Measurements from ENCODE around the gene SOCS4.

Gene SOCS4

DNA sequence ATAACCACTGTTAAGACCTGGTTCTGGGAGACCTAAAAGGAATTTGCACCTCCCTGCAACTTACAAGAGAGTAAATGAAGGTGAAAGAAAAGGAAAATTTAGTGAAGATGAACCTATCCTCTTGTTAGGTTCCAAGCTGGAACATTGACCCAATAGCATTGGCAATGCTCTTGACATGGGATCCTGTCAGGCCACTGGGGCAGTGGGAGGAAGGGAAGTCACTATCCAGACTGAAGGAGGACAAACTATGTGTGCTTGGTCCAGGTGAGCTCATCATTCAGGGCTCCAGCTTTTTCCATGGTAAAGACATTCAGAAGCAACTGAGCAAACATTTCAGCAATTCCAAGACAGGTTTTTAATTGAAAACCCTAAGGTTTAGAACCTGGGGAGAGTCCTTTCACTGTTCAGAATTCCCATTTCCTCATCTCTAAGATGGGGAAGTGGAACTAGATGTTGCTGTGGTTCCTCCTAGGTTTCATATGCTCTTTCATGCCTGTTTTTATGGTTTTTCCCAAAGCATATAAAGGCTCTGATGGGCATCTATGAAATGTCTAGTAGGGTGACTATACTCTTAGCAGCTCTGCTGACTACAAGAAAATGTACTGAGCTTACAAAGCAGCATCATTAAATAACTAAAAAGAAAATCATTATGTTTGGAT lies 57.5 kb downstream of the SOCS4 start:
- Histone ChIP-seq H3K36me3 (replicated peaks) (no peaks in the 10 kb centered on the region), H3K9me3 (no peaks in the 10 kb centered on the region), H3K4me1 (no peaks in the 10 kb centered on the region; the same call in 1 of the 2 replicates), H3K4me3 (no peak overlapping the region), H3K27me3 (ENCODE audit: low read depth) (peaks cover 7% of the 10 kb centered on the region)
- no peak for DNase-seq (ENCODE audit: low spot score in 2 of 2)
- in situ Hi-C loops (cut with MboI; ENCODE audit: low sequenced_read_pairs): no loop called here

DNA sequence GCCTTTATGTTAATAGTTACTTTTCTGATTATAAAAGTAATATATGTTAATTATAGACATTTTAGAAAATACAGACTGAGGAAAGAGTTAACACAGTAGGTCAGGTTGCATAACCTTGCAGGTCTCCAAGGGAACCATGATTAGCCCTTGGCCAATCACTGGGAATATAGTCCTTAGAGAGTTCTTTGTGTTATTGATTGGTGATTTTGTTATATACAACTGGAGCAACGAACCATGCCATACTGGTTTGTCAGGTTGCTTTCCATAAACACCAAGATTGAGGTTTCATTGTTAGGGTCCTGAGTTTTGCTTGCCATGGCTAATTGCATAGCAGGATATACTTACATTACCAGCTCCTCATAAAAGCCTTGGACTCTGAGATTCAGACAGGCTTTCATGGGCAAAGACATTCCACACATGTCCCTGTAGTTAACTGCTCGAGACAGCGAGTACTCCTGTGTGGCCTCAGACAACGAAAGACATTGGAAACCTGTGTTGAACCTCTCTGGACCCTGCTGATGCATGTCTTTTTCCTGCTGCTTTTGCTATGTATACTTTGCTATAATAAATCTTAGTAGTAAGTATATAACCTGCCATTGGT lies 58.1 kb downstream of the SOCS4 start:
- H3K27me3 ChIP-seq (ENCODE audit: low read depth): peaks cover 7% of the 10 kb centered on the region
- H3K36me3 ChIP-seq (replicated peaks): no peaks in the 10 kb centered on the region
- in situ Hi-C loops (cut with MboI; ENCODE audit: low sequenced_read_pairs): no loop called here
- H3K4me3 ChIP-seq: no peak overlapping the region
- H3K4me1 ChIP-seq: no peaks in the 10 kb centered on the region; the same call in 1 of the 2 replicates
- no peak for DNase-seq (ENCODE audit: low spot score in 2 of 2)
- no peaks in the 10 kb centered on the region for H3K9me3 ChIP-seq

DNA sequence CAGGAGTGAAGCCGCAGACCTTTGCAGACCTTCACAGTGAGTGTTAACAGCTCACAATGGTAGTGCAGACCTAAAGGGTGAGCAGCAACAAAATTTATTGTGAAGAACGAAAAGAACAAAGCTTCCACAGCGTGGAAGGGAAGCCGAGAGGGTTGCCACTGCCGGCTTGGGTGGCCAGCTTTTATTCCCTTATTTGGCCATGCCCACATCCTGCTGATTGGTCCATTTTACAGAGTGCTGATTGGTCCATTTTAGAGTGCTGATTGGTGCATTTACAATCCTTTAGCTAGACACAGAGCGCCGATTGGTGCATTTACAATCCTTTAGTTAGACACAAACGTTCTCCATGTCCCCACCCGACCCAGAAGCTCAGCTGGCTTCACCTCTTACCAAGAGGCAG lies 59.9 kb downstream of the SOCS4 start:
- in situ Hi-C loops (cut with MboI; ENCODE audit: low sequenced_read_pairs): no loop called here
- Histone ChIP-seq H3K36me3 (replicated peaks) (no peaks in the 10 kb centered on the region), H3K4me1 (no peaks in the 10 kb centered on the region; the same call in 1 of the 2 replicates), H3K4me3 (no peak overlapping the region), H3K9me3 (no peaks in the 10 kb centered on the region), H3K27me3 (ENCODE audit: low read depth) (peaks cover 7% of the 10 kb centered on the region)
- DNase-seq (ENCODE audit: low spot score in 2 of 2): no peak

DNA sequence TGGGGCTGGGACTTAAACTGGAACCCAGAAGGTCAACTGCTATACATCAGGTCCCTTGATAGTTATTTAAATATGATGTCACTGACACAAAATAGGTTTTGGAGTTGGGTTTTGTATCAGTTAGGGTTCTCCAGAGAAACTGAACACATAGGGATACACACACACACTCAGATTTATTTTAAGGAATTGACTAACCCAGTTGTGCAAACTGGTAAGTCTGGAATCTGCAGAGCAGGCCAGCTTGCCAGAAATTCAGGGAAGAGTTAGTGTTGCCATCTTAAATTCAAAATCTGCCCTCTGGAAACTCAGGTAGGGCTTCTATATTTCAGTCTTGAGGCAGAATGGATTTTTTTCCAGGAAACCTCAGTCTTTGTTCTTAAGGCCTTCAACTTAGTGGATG lies 61.3 kb downstream of the SOCS4 start:
- DNase-seq (ENCODE audit: low spot score in 2 of 2): no peak
- H3K4me1 ChIP-seq: no peaks in the 10 kb centered on the region; the same call in 1 of the 2 replicates
- no peak overlapping the region for H3K4me3 ChIP-seq
- H3K27me3 ChIP-seq (ENCODE audit: low read depth): 0 out of 2 replicates have a peak, but pooled peaks cover 4% of the 10 kb centered on the region
- in situ Hi-C loops (cut with MboI; ENCODE audit: low sequenced_read_pairs): no loop called here
- no peaks in the 10 kb centered on the region for H3K36me3 ChIP-seq (replicated peaks)
- no peaks in the 10 kb centered on the region for H3K9me3 ChIP-seq

DNA sequence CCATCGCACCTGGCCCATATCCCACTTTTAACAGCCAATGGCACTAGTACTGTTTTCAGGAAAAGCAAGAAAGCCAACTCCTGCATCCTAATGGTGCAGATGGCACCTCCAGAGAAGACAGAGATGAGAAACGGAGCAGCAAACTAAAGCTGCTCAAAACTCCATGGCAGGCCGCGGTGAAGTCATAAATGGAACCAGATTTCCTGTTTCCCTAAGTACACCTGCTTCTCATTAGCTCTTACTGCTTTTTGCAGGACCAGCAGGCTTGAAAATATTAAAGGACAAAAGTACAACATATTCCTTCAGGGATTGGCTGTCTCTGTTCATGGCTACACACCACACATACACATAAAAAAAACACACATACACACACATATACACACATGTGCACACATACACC lies 65.3 kb downstream of the SOCS4 start:
- no peak overlapping the region for H3K4me3 ChIP-seq
- peaks cover 6% of the 10 kb centered on the region for H3K4me1 ChIP-seq
- no peaks in the 10 kb centered on the region for H3K36me3 ChIP-seq (replicated peaks)
- in situ Hi-C loops (cut with MboI; ENCODE audit: low sequenced_read_pairs): no loop called here
- no peaks in the 10 kb centered on the region for H3K27me3 ChIP-seq (ENCODE audit: low read depth)
- no peaks in the 10 kb centered on the region for H3K9me3 ChIP-seq
- DNase-seq (ENCODE audit: low spot score in 2 of 2): no peak

DNA sequence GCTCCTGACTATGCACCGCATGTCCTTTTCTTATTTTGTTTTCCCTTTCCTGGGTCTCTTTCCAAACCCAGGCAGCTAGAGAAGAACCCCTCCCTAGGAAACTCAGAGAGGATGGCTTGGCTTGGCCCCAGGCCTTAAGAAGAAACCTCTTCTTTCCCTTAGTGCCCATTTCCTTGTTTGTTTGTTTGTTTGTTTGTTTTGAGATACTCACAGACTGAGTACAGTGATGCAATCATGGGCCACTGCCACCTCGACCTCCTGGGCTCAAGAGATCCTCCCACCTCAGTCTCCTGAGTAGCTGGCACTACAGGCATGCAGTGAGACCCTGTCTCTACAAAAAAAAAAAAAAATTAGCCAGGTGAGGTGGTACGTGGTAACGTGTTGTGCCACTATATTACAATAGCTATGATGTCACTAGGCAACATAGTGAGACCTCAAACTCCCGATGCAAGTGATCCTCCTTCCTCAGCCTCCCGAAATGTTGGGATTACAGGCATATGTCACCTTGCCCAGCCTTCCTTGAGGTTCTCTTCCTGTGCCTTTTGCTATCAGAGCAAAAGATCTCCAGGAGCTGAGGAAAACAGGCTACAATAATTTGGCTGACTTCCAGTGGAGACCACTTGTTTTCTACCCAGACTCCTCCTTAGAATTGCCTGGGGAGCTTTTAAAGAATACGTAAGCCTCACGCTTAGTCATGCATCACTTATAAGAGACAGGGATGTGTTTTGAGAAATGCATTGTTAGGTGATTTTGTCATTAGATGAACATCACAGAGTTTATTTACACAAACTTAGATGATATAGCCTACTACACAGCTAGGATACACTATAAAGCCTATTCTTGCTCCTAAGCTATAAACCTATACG lies 67.5 kb downstream of the SOCS4 start:
- no peak overlapping the region for H3K4me3 ChIP-seq
- H3K4me1 ChIP-seq: peaks cover 6% of the 10 kb centered on the region
- no peaks in the 10 kb centered on the region for H3K9me3 ChIP-seq
- H3K36me3 ChIP-seq (replicated peaks): no peaks in the 10 kb centered on the region
- DNase-seq (ENCODE audit: low spot score in 2 of 2): peak in 1 of 2 experiments; percentile 21
- in situ Hi-C loops (cut with MboI; ENCODE audit: low sequenced_read_pairs): no loop called here
- no peaks in the 10 kb centered on the region for H3K27me3 ChIP-seq (ENCODE audit: low read depth)

DNA sequence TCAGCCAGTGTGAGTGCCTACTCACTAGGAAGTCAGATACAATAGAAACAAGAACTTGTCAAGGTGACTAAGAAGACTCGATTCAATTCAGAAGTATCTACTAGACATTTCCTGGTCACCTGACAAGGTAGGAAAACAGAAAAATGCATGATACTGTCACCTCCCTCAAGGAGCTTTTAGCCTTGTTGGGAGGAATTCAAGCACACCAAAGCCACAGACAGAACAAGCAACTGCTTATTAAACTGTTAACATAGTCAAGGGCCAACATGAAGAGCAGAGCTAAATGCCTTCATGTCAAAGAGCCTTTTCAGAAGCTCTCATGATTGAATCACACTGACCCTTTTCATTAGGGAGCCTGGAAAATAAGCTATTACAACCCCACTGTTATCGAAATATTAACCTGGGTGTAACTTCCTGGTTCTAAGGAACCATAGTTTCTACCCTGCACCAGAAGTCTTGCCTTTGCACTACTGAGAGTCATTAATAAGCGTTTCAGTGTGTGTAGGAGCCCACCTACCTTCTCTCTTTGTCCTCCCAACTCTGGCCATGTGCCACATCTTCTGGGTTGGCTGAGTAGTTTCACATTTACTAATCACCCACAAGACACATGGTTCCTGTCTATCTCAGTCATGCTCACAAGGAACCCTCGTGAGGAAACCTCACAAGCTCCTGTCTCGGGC lies 71.0 kb downstream of the SOCS4 start:
- H3K4me3 ChIP-seq: no peak overlapping the region
- H3K4me1 ChIP-seq: peaks cover 19% of the 10 kb centered on the region
- H3K9me3 ChIP-seq: no peaks in the 10 kb centered on the region
- no peak for DNase-seq (ENCODE audit: low spot score in 2 of 2)
- in situ Hi-C loops (cut with MboI; ENCODE audit: low sequenced_read_pairs): no loop called here
- no peaks in the 10 kb centered on the region for H3K27me3 ChIP-seq (ENCODE audit: low read depth)
- no peaks in the 10 kb centered on the region for H3K36me3 ChIP-seq (replicated peaks)

DNA sequence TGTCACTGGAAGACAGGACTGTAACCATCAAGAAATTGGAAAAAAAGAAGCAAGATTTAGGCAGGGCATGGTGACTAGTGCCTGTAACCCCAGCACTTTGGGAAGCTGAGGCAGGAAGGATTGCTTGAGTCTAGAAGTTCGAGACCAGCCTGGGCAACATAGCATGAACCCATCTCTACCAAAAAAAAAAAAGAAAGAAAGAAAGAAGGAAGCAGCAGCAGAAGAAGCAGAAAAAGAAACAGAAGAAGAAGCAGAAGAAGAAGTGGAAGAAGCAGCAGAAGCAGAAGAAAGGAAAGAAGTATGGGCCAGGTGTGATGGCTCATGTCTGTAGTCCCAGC lies 71.5 kb downstream of the SOCS4 start:
- no peak overlapping the region for H3K4me3 ChIP-seq
- H3K36me3 ChIP-seq (replicated peaks): no peaks in the 10 kb centered on the region
- DNase-seq (ENCODE audit: low spot score in 2 of 2): no peak
- no peaks in the 10 kb centered on the region for H3K27me3 ChIP-seq (ENCODE audit: low read depth)
- no peaks in the 10 kb centered on the region for H3K9me3 ChIP-seq
- H3K4me1 ChIP-seq: peaks cover 22% of the 10 kb centered on the region
- in situ Hi-C loops (cut with MboI; ENCODE audit: low sequenced_read_pairs): no loop called here

Data from HAP-1 (cell line).